HepG2 (cell line): ENCODE measurements around the gene PTPRM.

ENCODE experiments used
- CEBPB ChIP-seq: IDR thresholded peaks from 2 replicates; pipeline ENCODE4 v1.6.1; 2011; ENCODE audit warnings: low read depth, low read length, improper control_type of control experiment, borderline replicate concordance
- CTCF ChIP-seq: sonication (generic); formaldehyde crosslinking; IDR thresholded peaks from 2 replicates; pipeline ENCODE4 v1.5.0; 2020; ENCODE audit warnings: mild to moderate bottlenecking, missing genetic modification reagents, moderate library complexity
- GATAD1 ChIP-seq: IDR thresholded peaks from 2 replicates; pipeline ENCODE4 v1.6.1; 2016; ENCODE audit warnings: missing genetic modification reagents, missing compliant biosample characterization
- NCOA5 ChIP-seq: sonication (generic); formaldehyde crosslinking; IDR thresholded peaks from 2 replicates; pipeline ENCODE4 v1.4.0; 2020; ENCODE audit warnings: missing genetic modification reagents
- POLR2AphosphoS5 ChIP-seq: IDR thresholded peaks from 2 replicates; pipeline ENCODE4 v1.6.1; 2012; ENCODE audit warnings: low read depth, low read length
- PRPF4 ChIP-seq: fragments of 200-400 bp; formaldehyde crosslinking; IDR thresholded peaks from 2 replicates; pipeline ENCODE4 v1.6.1; 2016; ENCODE audit warnings: low read length, low read depth; ENCODE audit not compliant: poor library complexity, severe bottlenecking
- ZC3H4 ChIP-seq: sonication (generic); formaldehyde crosslinking; IDR thresholded peaks from 2 replicates; pipeline ENCODE4 v1.4.0; 2020; ENCODE audit warnings: missing genetic modification reagents, borderline replicate concordance
- ZNF318 ChIP-seq: sonication (generic); formaldehyde crosslinking; IDR thresholded peaks from 2 replicates; pipeline ENCODE4 v1.4.0; 2020; ENCODE audit warnings: mild to moderate bottlenecking, missing genetic modification reagents
- ZNF431 ChIP-seq: sonication (generic); formaldehyde crosslinking; IDR thresholded peaks from 2 replicates; pipeline ENCODE4 v1.9.0; 2022; ENCODE audit warnings: missing genetic modification reagents, low read depth, mild to moderate bottlenecking, borderline replicate concordance

GRCh38 chr18:7711495-7711894 lies 144.4 kb downstream of the PTPRM start:
- TF ChIP-seq ZNF431 (CRISPR knock-in tag): no peak
- TF ChIP-seq ZNF318 (CRISPR knock-in tag): no peak
- no peak for TF ChIP-seq ZC3H4 (CRISPR knock-in tag)
- no peak for TF ChIP-seq POLR2AphosphoS5
- no peak for TF ChIP-seq PRPF4
- TF ChIP-seq CEBPB: no peak
- no peak for TF ChIP-seq GATAD1
- no peak for TF ChIP-seq CTCF (CRISPR knock-in tag)
- TF ChIP-seq NCOA5 (CRISPR knock-in tag): no peak
